GM19328 (cell line): ENCODE measurements around the gene PHF20.
A peak's percentile ranks its signal among the peaks of the same experiment; 100 is the strongest.
"Not testable (repeated sequence)": the region's sequence is repeated elsewhere in the genome, so short reads cannot be mapped to it uniquely, and the experiment has no call there.

Source experiments
- ATAC-seq: cut with Tn5 transposase; IDR thresholded peaks from one replicate; pipeline ENCODE4 v1.9.1; 2021; ENCODE audit warnings: mild to moderate bottlenecking, moderate library complexity; ENCODE audit not compliant: unreplicated experiment

Gene PHF20

GRCh38 chr20:35912881-35913280 lies 141.1 kb downstream of the PHF20 start:
- no peak for ATAC-seq

- no peak for ATAC-seq
These were observed 145.3 kb downstream of the PHF20 start for GRCh38 chr20:35917077-35917476.

- ATAC-seq = no peak
These were observed 146.2 kb downstream of the PHF20 start for GRCh38 chr20:35918021-35918420.

GRCh38 chr20:35920523-35920922 lies 148.7 kb downstream of the PHF20 start:
- no peak for ATAC-seq

GRCh38 chr20:35929301-35929700 lies 157.5 kb downstream of the PHF20 start:
- ATAC-seq = no peak

- no peak for ATAC-seq
These were observed 162.2 kb downstream of the PHF20 start for GRCh38 chr20:35934050-35934449.

- no peak for ATAC-seq
These were observed 167.4 kb downstream of the PHF20 start for GRCh38 chr20:35939264-35939663.

GRCh38 chr20:35941620-35942019 lies 169.8 kb downstream of the PHF20 start:
- ATAC-seq = no peak

- ATAC-seq = no peak
These were observed 170.4 kb downstream of the PHF20 start for GRCh38 chr20:35942243-35942642.

- ATAC-seq = no peak
These were observed 175.7 kb downstream of the PHF20 start for GRCh38 chr20:35947489-35947888.

- ATAC-seq = no peak
These were observed 176.1 kb downstream of the PHF20 start for GRCh38 chr20:35947907-35948306.

- ATAC-seq = no peak
These were observed 178.3 kb downstream of the PHF20 start for GRCh38 chr20:35950093-35950492.

- not testable (repeated sequence) for ATAC-seq
These were observed 180.3 kb downstream of the PHF20 start for GRCh38 chr20:35952080-35952479.

- ATAC-seq = no peak
These were observed 180.9 kb downstream of the PHF20 start for GRCh38 chr20:35952480-35953386.

GRCh38 chr20:35953387-35954199 lies 181.8 kb downstream of the PHF20 start:
- ATAC-seq = peak; percentile 17

GRCh38 chr20:35954200-35954906 lies 182.5 kb downstream of the PHF20 start, which contains the start of gene SCAND1:
SCAND1 (minus strand) TSS chr20:35954502; CDS start chr20:35954284, 218 bp downstream.
- ATAC-seq = peak; percentile 89

GRCh38 chr20:35954907-35955251 lies 183.1 kb downstream of the PHF20 start:
- ATAC-seq = no peak

- no peak for ATAC-seq
These were observed 184.8 kb downstream of the PHF20 start for GRCh38 chr20:35956616-35957015.

GRCh38 chr20:35959291-35959690 lies 187.5 kb downstream of the PHF20 start:
- not testable (repeated sequence) for ATAC-seq

GRCh38 chr20:35963878-35964277 lies 192.1 kb downstream of the PHF20 start:
- ATAC-seq = no peak

- ATAC-seq = no peak
These were observed 196.3 kb downstream of the PHF20 start, which contains the start of gene CNBD2 for GRCh38 chr20:35967979-35968640. CNBD2 (plus strand) TSS chr20:35968590; CDS start chr20:35968763, 173 bp downstream.
